ENCODE measurements around the gene CNPY3.

- TF ChIP-seq CTCF (IDR thresholded peaks at IDR 0.05) (no peak), POLR2A (IDR thresholded peaks at IDR 0.05) (no peak)
Observed at GRCh38 chr6:42966571-42966970, 37.3 kb downstream of the CNPY3 start.

Data from Peyer's patch (tissue), 4 donors.